GM12892 (cell line): ENCODE data around the gene SARM1.

ENCODE experiments used
- POLR2A ChIP-seq: IDR thresholded peaks from 2 replicates; pipeline ENCODE4 v1.6.1; 2011; ENCODE audit warnings: low read depth, low read length, control low read depth
- POLR2AphosphoS5 ChIP-seq: IDR thresholded peaks from 2 replicates; pipeline ENCODE4 v1.6.1; 2011; ENCODE audit warnings: low read depth, low read length, control low read depth
- TAF1 ChIP-seq: IDR thresholded peaks from 2 replicates; pipeline ENCODE4 v1.6.1; 2011; ENCODE audit warnings: low read depth, mild to moderate bottlenecking, control low read depth, low read length, borderline replicate concordance

DNA sequence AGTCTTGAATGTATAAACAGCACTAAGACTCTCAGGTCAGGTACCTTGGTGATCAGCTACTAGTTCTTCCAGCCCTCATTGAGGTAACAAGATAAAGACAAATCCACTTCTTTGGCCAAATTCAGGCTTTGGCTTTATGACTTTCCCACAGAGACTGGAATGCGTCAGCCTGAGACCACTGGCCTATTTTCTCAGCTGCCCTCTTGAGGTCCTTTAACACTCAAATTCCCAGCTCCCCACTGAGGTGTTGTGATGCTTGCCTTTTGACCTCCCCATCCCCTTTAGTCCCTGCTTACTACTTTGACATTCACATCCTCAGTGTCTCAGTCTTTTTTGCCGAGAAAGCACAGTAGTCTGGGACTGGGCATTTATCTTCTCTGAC, 25.3 kb upstream of the SARM1 start:
- no peak for TF ChIP-seq TAF1
- TF ChIP-seq POLR2AphosphoS5: no peak
- TF ChIP-seq POLR2A: no peak
